ENCODE data around the gene CYP2A6.

The CYP2A6 gene

DNA sequence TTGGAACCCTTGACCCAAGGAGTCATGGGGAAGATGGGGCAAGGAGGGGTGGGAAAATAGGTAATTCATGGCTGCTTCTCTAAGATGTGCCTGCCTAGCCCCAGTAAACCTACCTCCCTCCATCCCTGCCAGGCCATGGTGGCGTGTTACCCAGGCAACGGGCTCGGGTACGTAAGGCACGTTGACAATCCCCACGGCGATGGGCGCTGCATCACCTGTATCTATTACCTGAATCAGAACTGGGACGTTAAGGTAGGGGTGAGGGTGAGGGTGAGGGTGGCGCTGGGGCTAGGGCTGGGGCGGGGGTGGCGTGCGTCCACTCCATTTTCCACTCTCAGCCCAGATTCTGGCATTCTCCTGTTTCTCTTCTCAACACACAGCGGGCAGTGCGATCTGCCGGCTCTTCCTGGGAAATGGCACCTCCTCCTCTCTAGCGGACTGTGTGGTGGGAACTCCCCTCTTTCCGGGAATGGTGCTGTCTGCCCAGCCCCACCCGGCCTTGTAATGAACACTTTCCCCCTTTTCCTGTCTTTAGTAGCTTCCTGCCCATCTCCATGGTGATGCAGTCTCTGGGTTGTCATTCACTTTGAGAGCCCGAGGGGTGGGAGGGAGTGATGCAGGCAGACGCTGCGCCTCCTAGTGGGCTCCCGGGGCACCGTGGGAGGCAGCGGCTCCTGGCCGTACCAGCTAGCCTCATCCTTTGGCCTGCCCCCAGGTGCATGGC, 43.7 kb downstream of the CYP2A6 start:
- ATAC-seq (ENCODE audit: low read depth) = peak; percentile 26
- H3K4me3 Mint-ChIP-seq = peak overlapping the region; percentile 70
- peaks cover 19% of the 10 kb centered on the region for H3K36me3 Mint-ChIP-seq
- H3K9me3 Mint-ChIP-seq = no peaks in the 10 kb centered on the region
- no peaks in the 10 kb centered on the region for H3K27me3 Mint-ChIP-seq
- peak; percentile 56 to 63 for DNase-seq (ENCODE audit: low spot score in 2 of 2)
- peak overlapping the region; percentile 84 for H3K27ac Mint-ChIP-seq
- peaks cover 63% of the 10 kb centered on the region for H3K4me1 Mint-ChIP-seq

GRCh38 chr19:40805258-40805868, 44.9 kb downstream of the CYP2A6 start:
- no peak for ATAC-seq (ENCODE audit: low read depth)
- H3K4me1 Mint-ChIP-seq = peaks cover 64% of the 10 kb centered on the region
- H3K36me3 Mint-ChIP-seq = peaks cover 22% of the 10 kb centered on the region
- DNase-seq (ENCODE audit: low spot score in 2 of 2) = no peak
- H3K27ac Mint-ChIP-seq = peak overlapping the region; percentile 89
- H3K9me3 Mint-ChIP-seq = no peaks in the 10 kb centered on the region
- no peaks in the 10 kb centered on the region for H3K27me3 Mint-ChIP-seq
- H3K4me3 Mint-ChIP-seq = peak overlapping the region; percentile 81

DNA sequence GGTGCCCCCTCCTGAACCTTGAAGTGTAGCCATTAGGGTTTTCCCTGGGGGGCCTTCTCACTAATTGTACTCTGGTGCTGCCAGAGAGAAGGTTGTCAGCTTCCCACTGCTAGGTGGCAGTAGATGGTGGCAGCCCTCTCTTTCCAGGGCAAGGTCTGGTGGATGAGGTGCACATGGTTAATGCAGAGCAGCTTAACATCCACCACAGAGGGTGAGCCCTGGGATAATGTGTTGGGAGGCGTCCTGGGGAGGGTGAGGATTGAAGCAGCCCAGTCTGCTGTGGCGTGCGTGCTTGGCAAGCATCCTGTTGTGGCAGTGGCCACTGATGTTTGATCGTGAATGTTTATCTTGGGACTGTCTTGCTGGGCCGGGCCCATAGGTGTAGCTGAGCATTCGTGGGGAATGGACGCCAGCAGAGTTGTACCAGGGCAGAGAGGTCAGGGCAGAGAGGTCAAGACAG, 45.4 kb downstream of the CYP2A6 start:
- peak overlapping the region; percentile 89 for H3K27ac Mint-ChIP-seq
- H3K4me1 Mint-ChIP-seq = peaks cover 66% of the 10 kb centered on the region
- no peak for DNase-seq (ENCODE audit: low spot score in 2 of 2)
- H3K27me3 Mint-ChIP-seq = no peaks in the 10 kb centered on the region
- no peaks in the 10 kb centered on the region for H3K9me3 Mint-ChIP-seq
- H3K4me3 Mint-ChIP-seq = peak overlapping the region; percentile 81
- peaks cover 26% of the 10 kb centered on the region for H3K36me3 Mint-ChIP-seq
- ATAC-seq (ENCODE audit: low read depth) = no peak

- Mint-ChIP-seq H3K36me3 (peaks cover 27% of the 10 kb centered on the region), H3K9me3 (no peaks in the 10 kb centered on the region), H3K4me3 (peak overlapping the region; percentile 81), H3K27me3 (no peaks in the 10 kb centered on the region), H3K4me1 (peaks cover 67% of the 10 kb centered on the region), H3K27ac (peak overlapping the region; percentile 89)
- DNase-seq (ENCODE audit: low spot score in 2 of 2) (peak; percentile 58 to 82), ATAC-seq (ENCODE audit: low read depth) (peak; percentile 81)
These were observed 46.1 kb downstream of the CYP2A6 start for GRCh38 chr19:40803857-40804782.

DNA sequence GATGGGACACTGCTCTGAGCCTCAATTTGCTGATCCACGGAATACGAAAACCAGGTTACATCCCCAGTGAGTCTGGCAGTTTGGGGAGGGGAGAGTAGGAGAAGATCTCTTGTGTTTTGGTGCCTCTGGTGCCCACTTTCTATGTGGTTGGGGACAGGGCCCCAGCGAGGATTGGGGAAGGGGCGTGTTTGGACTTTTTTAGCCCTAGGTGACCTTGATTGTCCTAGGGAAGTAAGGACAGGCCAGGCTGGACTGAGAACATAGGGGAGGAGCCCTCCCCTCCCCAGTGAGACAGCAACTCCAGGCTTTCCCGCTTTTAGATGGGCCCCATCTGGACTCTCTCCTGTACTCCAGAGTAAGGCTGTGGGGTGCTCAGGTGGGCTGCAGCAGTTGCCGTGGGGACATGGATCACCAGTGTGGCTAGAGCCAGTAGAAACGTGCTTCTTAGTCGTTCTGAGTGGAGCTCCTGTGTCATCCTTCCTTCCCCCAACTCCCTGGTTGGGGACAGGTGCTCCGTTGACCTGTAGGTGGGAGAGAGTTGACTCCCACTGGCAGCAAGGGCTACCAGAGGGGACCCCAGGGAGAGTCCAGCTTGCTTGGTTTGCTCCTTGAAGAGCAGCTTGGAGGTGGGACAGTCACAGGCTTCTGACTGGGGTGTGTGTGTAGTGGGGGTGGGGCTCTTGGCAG, 46.9 kb downstream of the CYP2A6 start:
- peaks cover 27% of the 10 kb centered on the region for H3K36me3 Mint-ChIP-seq
- no peak for DNase-seq (ENCODE audit: low spot score in 2 of 2)
- H3K9me3 Mint-ChIP-seq = no peaks in the 10 kb centered on the region

GRCh38 chr19:40802300-40803169, 47.7 kb downstream of the CYP2A6 start:
- no peaks in the 10 kb centered on the region for H3K9me3 Mint-ChIP-seq
- no peaks in the 10 kb centered on the region for H3K27me3 Mint-ChIP-seq
- peaks cover 68% of the 10 kb centered on the region for H3K4me1 Mint-ChIP-seq
- peak overlapping the region; percentile 89 for H3K27ac Mint-ChIP-seq
- H3K4me3 Mint-ChIP-seq = peak overlapping the region; percentile 81
- ATAC-seq (ENCODE audit: low read depth) (no peak), DNase-seq (ENCODE audit: low spot score in 2 of 2) (no peak)
- H3K36me3 Mint-ChIP-seq = peaks cover 23% of the 10 kb centered on the region

More for the DNA sequence above, 46.9 kb downstream of the CYP2A6 start:
- Mint-ChIP-seq H3K4me3 (peak overlapping the region; percentile 81), H3K27ac (peak overlapping the region; percentile 89), H3K27me3 (no peaks in the 10 kb centered on the region), H3K4me1 (peaks cover 68% of the 10 kb centered on the region)
- no peak for ATAC-seq (ENCODE audit: low read depth)

GRCh38 chr19:40801426-40802299, 48.6 kb downstream of the CYP2A6 start:
- H3K4me1 Mint-ChIP-seq = peaks cover 68% of the 10 kb centered on the region
- H3K27me3 Mint-ChIP-seq = no peaks in the 10 kb centered on the region
- no peaks in the 10 kb centered on the region for H3K9me3 Mint-ChIP-seq
- peak overlapping the region; percentile 52 for H3K27ac Mint-ChIP-seq
- peaks cover 19% of the 10 kb centered on the region for H3K36me3 Mint-ChIP-seq
- ATAC-seq (ENCODE audit: low read depth) (no peak), DNase-seq (ENCODE audit: low spot score in 2 of 2) (no peak)
- H3K4me3 Mint-ChIP-seq = peak overlapping the region; percentile 99

DNA sequence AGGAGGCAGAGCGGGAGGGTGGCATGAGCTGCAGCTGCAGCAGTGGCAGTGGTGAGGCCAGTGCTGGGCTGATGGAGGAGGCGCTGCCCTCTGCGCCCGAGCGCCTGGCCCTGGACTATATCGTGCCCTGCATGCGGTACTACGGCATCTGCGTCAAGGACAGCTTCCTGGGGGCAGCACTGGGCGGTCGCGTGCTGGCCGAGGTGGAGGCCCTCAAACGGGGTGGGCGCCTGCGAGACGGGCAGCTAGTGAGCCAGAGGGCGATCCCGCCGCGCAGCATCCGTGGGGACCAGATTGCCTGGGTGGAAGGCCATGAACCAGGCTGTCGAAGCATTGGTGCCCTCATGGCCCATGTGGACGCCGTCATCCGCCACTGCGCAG, 49.3 kb downstream of the CYP2A6 start:
- Mint-ChIP-seq H3K9me3 (no peaks in the 10 kb centered on the region), H3K27ac (no peak overlapping the region), H3K27me3 (no peaks in the 10 kb centered on the region), H3K4me1 (peaks cover 64% of the 10 kb centered on the region), H3K4me3 (peak overlapping the region; percentile 99), H3K36me3 (peaks cover 20% of the 10 kb centered on the region)
- no peak for DNase-seq (ENCODE audit: low spot score in 2 of 2)
- no peak for ATAC-seq (ENCODE audit: low read depth)

DNA sequence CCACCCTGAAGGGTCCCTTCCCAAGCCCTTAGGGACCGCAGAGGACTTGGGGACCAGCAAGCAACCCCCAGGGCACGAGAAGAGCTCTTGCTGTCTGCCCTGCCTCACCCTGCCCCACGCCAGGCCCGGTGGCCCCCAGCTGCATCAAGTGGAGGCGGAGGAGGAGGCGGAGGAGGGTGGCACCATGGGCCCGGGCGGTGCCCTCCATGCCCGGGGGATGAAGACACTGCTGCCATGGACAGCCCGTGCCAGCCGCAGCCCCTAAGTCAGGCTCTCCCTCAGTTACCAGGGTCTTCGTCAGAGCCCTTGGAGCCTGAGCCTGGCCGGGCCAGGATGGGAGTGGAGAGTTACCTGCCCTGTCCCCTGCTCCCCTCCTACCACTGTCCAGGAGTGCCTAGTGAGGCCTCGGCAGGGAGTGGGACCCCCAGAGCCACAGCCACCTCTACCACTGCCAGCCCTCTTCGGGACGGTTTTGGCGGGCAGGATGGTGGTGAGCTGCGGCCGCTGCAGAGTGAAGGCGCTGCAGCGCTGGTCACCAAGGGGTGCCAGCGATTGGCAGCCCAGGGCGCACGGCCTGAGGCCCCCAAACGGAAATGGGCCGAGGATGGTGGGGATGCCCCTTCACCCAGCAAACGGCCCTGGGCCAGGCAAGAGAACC, 49.8 kb downstream of the CYP2A6 start:
- no peaks in the 10 kb centered on the region for H3K9me3 Mint-ChIP-seq
- H3K4me1 Mint-ChIP-seq = peaks cover 64% of the 10 kb centered on the region
- H3K27ac Mint-ChIP-seq = peak overlapping the region; percentile 94
- peak overlapping the region; percentile 99 for H3K4me3 Mint-ChIP-seq
- no peak for ATAC-seq (ENCODE audit: low read depth)
- H3K36me3 Mint-ChIP-seq = peaks cover 20% of the 10 kb centered on the region
- no peaks in the 10 kb centered on the region for H3K27me3 Mint-ChIP-seq
- no peak for DNase-seq (ENCODE audit: low spot score in 2 of 2)

GRCh38 chr19:40799558-40800338, 50.5 kb downstream of the CYP2A6 start:
- ATAC-seq (ENCODE audit: low read depth) (no peak), DNase-seq (ENCODE audit: low spot score in 2 of 2) (no peak)
- Mint-ChIP-seq H3K4me3 (peak overlapping the region; percentile 99), H3K9me3 (no peaks in the 10 kb centered on the region), H3K27ac (peak overlapping the region; percentile 94), H3K4me1 (peaks cover 60% of the 10 kb centered on the region), H3K36me3 (peaks cover 19% of the 10 kb centered on the region), H3K27me3 (no peaks in the 10 kb centered on the region)
